GM18507 (cell line): ENCODE data around the gene HERPUD2.
A peak's percentile ranks its signal among the peaks of the same experiment; 100 is the strongest.
"Not testable (repeated sequence)": the region's sequence is repeated elsewhere in the genome, so short reads cannot be mapped to it uniquely, and the experiment has no call there.

Experiments
- DNase-seq: peaks from one replicate; pipeline ENCODE4 v3.0.0; 2011; ENCODE audit warnings: low read depth; ENCODE audit not compliant: insufficient read length; ENCODE audit errors: extremely low spot score
- FAIRE-seq: peaks from 2 replicates; lab custom pipeline; 2011; peaks lifted over from hg19 to GRCh38; lab: Jason Lieb, UNC

Gene HERPUD2

GRCh38 chr7:35630024-35630972, 64.6 kb downstream of the HERPUD2 start:
- FAIRE-seq: no peak
- DNase-seq: no peak

- peak; percentile 92 for FAIRE-seq
- peak; percentile 39 for DNase-seq
Measured at GRCh38 chr7:35624299-35625186, 70.4 kb downstream of the HERPUD2 start.

DNA sequence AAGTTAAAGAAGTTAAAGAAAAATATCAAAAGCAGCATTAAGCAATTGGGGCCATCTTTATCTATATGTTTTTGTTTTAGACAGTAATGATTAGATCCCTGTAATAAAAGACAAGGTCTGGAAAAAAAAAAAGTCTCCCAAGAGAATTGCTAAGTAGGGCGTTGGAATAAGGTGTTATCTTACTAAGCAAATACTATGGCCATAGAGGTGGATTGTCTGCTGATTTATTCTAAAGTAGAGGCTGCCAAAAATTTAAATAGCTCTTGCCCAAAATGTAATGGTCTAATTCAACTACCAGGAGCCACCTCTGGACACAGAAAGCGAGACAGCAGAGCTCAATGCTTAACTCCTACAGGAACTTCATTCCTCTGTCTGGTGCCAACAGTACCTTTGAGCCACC, 71.6 kb downstream of the HERPUD2 start:
- DNase-seq (no peak), FAIRE-seq (no peak)

DNA sequence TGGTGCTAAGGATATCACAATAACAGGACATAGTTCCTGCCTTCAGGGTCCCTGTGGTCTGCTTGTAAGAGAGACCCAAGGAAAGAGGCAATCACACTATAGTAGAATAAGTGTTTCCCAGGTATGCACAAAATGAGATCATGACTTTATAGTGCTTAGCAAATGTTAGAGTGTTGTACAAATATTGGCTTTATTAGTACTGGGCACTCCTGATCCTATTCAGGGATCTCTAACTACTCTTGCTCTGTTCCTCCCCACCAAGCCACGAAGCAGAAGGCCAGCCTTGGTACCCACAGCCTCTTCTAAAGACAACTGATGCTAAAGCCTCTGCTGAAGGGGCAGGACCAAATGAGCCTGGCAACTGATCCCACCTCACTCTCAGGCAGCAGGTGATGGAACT, 75.1 kb downstream of the HERPUD2 start:
- DNase-seq (no peak), FAIRE-seq (no peak)

GRCh38 chr7:35617041-35617440, 77.9 kb downstream of the HERPUD2 start:
- no peak for DNase-seq
- no peak for FAIRE-seq

DNA sequence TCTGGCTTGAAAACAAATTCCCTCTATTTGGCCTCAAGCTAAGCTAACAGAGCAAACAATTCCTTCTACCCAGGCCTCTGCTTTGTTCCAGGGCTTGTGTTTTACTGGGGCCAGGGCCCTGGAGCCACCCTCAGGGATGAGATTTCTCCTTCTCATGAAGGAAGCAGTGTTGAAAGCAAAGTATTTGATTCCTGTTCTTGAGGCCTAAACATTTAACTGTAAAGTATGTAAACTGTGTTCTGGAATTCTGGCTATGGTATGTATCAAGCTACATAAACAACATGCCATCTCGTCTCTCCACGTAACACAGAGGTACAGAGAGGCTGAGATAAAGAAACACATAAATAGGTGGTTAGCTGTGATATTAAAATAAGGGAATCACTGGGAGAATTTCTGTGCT, 81.8 kb downstream of the HERPUD2 start:
- DNase-seq: no peak
- no peak for FAIRE-seq

GRCh38 chr7:35605760-35606159, 89.2 kb downstream of the HERPUD2 start:
- DNase-seq: no peak
- no peak for FAIRE-seq

GRCh38 chr7:35604595-35604994, 90.3 kb downstream of the HERPUD2 start:
- DNase-seq (no peak), FAIRE-seq (no peak)

DNA sequence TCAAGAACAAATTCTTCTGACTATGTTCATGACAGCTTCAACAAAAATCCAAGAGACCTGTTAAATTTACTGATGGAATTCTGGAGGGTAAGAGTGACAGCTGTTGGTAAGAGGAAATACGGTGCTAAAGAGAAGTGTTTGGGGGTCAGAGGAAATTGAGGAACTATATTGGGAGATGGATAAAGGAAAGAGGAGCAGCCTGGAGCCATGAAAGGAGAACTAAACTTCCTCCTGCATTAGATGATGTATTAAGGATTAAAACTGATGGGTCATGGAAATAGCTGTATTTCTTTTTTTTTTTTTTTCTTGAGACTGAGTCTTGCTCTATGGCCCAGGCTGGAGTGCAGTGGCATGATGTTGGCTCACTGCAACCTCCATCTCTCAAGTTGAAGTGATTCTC, 95.3 kb downstream of the HERPUD2 start:
- no peak for DNase-seq
- FAIRE-seq: no peak

GRCh38 chr7:35599061-35599460, 95.9 kb downstream of the HERPUD2 start:
- DNase-seq (no peak), FAIRE-seq (no peak)

DNA sequence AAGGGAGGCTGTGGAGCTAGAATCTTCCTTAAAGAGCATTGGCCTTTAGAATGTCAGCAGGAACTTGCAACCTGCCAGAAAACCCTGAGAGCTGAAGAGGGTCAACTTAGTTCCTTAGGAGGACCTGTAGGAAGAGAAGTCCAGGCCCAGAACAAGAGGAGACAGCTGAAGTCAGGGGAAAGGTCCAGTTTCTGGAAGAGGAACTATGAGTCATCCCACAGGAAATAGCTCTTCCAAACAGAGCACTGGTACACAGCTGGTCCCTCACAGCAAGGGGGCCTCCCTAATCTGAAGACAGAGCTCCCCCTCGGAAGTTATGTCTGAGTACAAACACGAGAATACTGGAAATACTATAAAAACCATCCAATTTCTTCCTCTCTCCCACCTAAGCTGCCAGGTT, 98.9 kb downstream of the HERPUD2 start:
- DNase-seq: no peak
- no peak for FAIRE-seq

DNA sequence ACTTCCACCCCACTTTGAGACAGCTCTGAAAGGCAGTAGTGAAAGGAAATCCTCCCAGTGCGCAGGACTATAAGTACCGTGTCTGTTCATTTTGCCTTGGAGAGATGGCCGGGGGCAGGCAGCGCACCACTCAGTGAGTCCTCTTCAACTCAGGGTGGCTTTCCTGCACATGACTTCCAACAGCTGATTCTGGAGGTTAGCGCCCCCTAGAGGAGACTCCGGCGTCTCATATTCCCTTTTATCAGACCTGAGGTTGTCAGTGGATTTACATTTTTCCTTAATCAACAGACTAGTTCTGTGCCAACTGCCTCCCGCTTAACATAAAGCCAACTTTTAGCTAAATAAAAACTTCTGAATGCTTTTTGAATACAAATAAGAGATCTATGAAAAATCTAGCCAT, 101.0 kb downstream of the HERPUD2 start:
- DNase-seq: no peak
- FAIRE-seq: no peak

- DNase-seq (no peak), FAIRE-seq (no peak)
Measured at GRCh38 chr7:35588647-35589046, 106.3 kb downstream of the HERPUD2 start.

DNA sequence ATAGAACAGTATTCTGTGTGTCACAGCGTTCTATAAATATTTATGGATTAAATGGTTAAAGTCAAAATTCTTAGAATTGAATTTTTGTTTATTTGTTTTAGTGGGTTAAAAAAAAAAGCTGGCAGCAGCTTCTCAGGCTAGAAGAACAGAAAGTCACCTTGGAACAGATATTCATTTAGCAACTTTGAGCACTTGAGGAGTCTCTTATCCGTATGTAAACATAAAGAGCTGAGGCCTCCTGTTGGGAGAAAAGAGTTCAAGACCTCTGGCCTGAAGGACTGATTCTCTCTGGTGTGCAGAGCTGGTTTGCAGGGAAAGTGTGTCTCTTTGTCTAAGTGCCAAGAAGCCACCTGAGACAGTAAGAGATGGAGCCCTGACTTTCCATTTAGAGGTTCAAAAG, 109.9 kb downstream of the HERPUD2 start:
- FAIRE-seq (no peak), DNase-seq (no peak)

DNA sequence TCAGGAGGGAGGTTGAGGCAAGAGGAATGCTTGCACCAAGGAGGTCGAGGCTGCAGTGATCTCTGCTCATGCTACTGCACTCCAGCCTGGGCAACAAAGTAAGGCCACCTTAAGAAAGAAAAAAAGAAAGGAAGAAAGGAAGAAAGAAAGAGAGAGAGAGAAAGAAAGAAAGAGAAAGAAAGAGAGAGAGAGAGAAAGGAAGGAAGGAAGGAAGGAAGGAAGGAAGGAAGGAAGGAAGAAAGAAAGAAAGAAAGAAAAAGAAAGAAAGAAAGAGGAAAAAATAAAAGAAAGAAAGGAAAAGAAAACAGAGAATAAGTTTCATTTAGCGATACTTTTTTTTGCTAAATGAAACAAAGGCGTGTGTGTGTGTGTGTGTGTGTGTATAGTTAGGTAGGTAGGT, 110.4 kb downstream of the HERPUD2 start:
- DNase-seq, FAIRE-seq: not testable (repeated sequence)
